IMR-90 (cell line): ENCODE results near the gene LDB2. TPM values are rescaled to one million over a fixed set of nuclear protein-coding genes. Genes with fewer than 3 reads are reported as not detected.

ENCODE experiments used
- ATAC-seq: fragments of 200-7000 bp; cut with Tn5 transposase; 2 replicates; pipeline ENCODE4 v1.9.1; 2020; ENCODE audit warnings: low read depth, mild to moderate bottlenecking, moderate library complexity
- BruUV-seq: library from RNA; stranded (reverse); fragments of 400-500 nt; replicated peaks from 2 replicates; lab custom pipeline; 2021; lab: Mats Ljungman, UMichigan
- CTCF ChIA-PET: fragments of 300-600 bp; formaldehyde crosslinking; extraction: SDS; loops from one replicate; lab custom pipeline; 2021; ENCODE audit warnings: antibody characterized with exemption; lab: Yijun Ruan, JAX
- POLR2A ChIA-PET: fragments of 300-600 bp; sonication (Branson Sonifier 250); formaldehyde crosslinking; loops from one replicate; lab custom pipeline; 2022; ENCODE audit warnings: antibody characterized with exemption; ENCODE audit not compliant: unreplicated experiment; lab: Charles Lee
- DNase-seq: peaks from one replicate; pipeline ENCODE4 v3.0.0; 2013
- H2AFZ ChIP-seq: replicated peaks from 2 replicates; pipeline ENCODE3; 2013; ENCODE audit warnings: low read length, mild to moderate bottlenecking; ENCODE audit not compliant: poor library complexity
- H2AK5ac ChIP-seq: 2 replicates; pipeline ENCODE4 v1.6.1; 2013; ENCODE audit warnings: low read depth, low read length, inconsistent platforms
- H2AK9ac ChIP-seq: replicated peaks from 2 replicates; pipeline ENCODE3; 2013; ENCODE audit warnings: mild to moderate bottlenecking, low read depth, low read length, moderate library complexity; ENCODE audit not compliant: poor library complexity
- H2BK120ac ChIP-seq: 2 replicates; pipeline ENCODE4 v1.6.1; 2013; ENCODE audit warnings: low read depth, low read length, inconsistent platforms
- H2BK15ac ChIP-seq: 3 replicates; pipeline ENCODE4 v1.6.1; 2013; ENCODE audit warnings: low read depth, low read length, inconsistent platforms
- H2BK20ac ChIP-seq: 2 replicates; pipeline ENCODE4 v1.6.1; 2013; ENCODE audit warnings: low read depth, mild to moderate bottlenecking, inconsistent platforms, low read length, moderate library complexity
- H2BK5ac ChIP-seq: 2 replicates; pipeline ENCODE4 v1.6.1; 2013; ENCODE audit warnings: mild to moderate bottlenecking, low read depth, low read length, inconsistent platforms; ENCODE audit not compliant: poor library complexity, severe bottlenecking
- H3K14ac ChIP-seq: replicated peaks from 2 replicates; pipeline ENCODE4 v1.6.1; 2013; ENCODE audit warnings: low read depth, low read length, inconsistent platforms
- H3K18ac ChIP-seq: 2 replicates; pipeline ENCODE4 v1.6.1; 2013; ENCODE audit warnings: low read depth, low read length, control low read depth
- H3K23ac ChIP-seq: 2 replicates; pipeline ENCODE4 v1.6.1; 2013; ENCODE audit warnings: low read depth, low read length, inconsistent platforms
- H3K27ac ChIP-seq: 2 replicates; pipeline ENCODE4 v1.5.1; 2013; ENCODE audit warnings: mild to moderate bottlenecking, control low read depth, low read length; ENCODE audit not compliant: insufficient read depth
- H3K27me3 ChIP-seq: 2 replicates; pipeline ENCODE4 v1.6.1; 2013; ENCODE audit warnings: low read length; ENCODE audit not compliant: control insufficient read depth, insufficient read depth
- H3K36me3 ChIP-seq: 2 replicates; pipeline ENCODE4 v1.6.1; 2013; ENCODE audit warnings: low read length, mixed read lengths; ENCODE audit not compliant: control insufficient read depth, insufficient read depth
- H3K4ac ChIP-seq: 2 replicates; pipeline ENCODE4 v1.6.1; 2013; ENCODE audit warnings: low read depth, low read length, inconsistent platforms
- H3K4me1 ChIP-seq: 2 replicates; pipeline ENCODE4 v1.6.1; 2013; ENCODE audit warnings: low read length, mixed read lengths; ENCODE audit not compliant: control insufficient read depth, insufficient read depth
- H3K4me2 ChIP-seq: 2 replicates; pipeline ENCODE4 v1.6.1; 2013; ENCODE audit warnings: low read depth, mild to moderate bottlenecking, control low read depth, low read length, moderate library complexity
- H3K4me3 ChIP-seq: 2 replicates; pipeline ENCODE4 v1.5.1; 2013; ENCODE audit warnings: low read depth, mild to moderate bottlenecking, control low read depth, low read length, moderate library complexity; ENCODE audit not compliant: insufficient read depth
- H3K56ac ChIP-seq: 2 replicates; pipeline ENCODE4 v1.6.1; 2013; ENCODE audit warnings: low read length, inconsistent platforms; ENCODE audit not compliant: insufficient read depth; ENCODE audit errors: extremely low read depth
- H3K79me1 ChIP-seq, 2 experiments: 2 replicates each; pipeline ENCODE4 v1.6.1; 2013; ENCODE audit warnings: low read length in 2 of 2, inconsistent platforms in 1 of 2, low read depth in 1 of 2
- H3K9ac ChIP-seq: 2 replicates; pipeline ENCODE4 v1.6.1; 2013; ENCODE audit warnings: low read depth, low read length, control low read depth
- H3K9me1 ChIP-seq: 2 replicates; pipeline ENCODE4 v1.6.1; 2013; ENCODE audit warnings: low read length, inconsistent platforms; ENCODE audit not compliant: insufficient read depth
- H3K9me3 ChIP-seq: 2 replicates; pipeline ENCODE4 v1.6.1; 2013; ENCODE audit warnings: low read length; ENCODE audit not compliant: control insufficient read depth, insufficient read depth
- H4K20me1 ChIP-seq: 2 replicates; pipeline ENCODE4 v1.6.1; 2013; ENCODE audit warnings: low read length, inconsistent platforms; ENCODE audit not compliant: insufficient read depth
- H4K5ac ChIP-seq: 2 replicates; pipeline ENCODE4 v1.6.1; 2013; ENCODE audit warnings: mild to moderate bottlenecking, low read depth, low read length, control low read depth
- H4K8ac ChIP-seq, 2 experiments: 2 replicates each; pipeline ENCODE4 v1.6.1; 2013; ENCODE audit warnings: low read depth in 2 of 2, low read length in 2 of 2, control low read depth in 1 of 2, inconsistent platforms in 1 of 2
- H4K91ac ChIP-seq: 2 replicates; pipeline ENCODE4 v1.6.1; 2013; ENCODE audit warnings: low read depth, low read length, inconsistent platforms; ENCODE audit not compliant: insufficient read depth
- FOS ChIP-seq: fragments of 150-350 bp; IDR thresholded peaks from 2 replicates; pipeline ENCODE4 v1.6.1; 2016; ENCODE audit warnings: low read depth, low read length
- MXI1 ChIP-seq: IDR thresholded peaks from 2 replicates; pipeline ENCODE4 v1.6.1; 2012; ENCODE audit warnings: low read depth, mild to moderate bottlenecking, low read length, moderate library complexity, borderline replicate concordance
- RAD21 ChIP-seq: IDR thresholded peaks from 2 replicates; pipeline ENCODE4 v1.6.1; 2012; ENCODE audit warnings: low read length, improper control_type of control experiment
- RCOR1 ChIP-seq: IDR thresholded peaks from 2 replicates; pipeline ENCODE4 v1.6.1; 2012; ENCODE audit warnings: mild to moderate bottlenecking, low read length, improper control_type of control experiment; ENCODE audit not compliant: insufficient replicate concordance
- WGBS, 2 experiments: methylation state at CpG; one replicate each; pipeline versions ENCODE4 v1.1.5 to v1.1.7; 2013; ENCODE audit warnings: missing lambda C conversion rate in 2 of 2; ENCODE audit not compliant: insufficient read length in 1 of 2; ENCODE audit errors: extremely low coverage in 2 of 2; 5-methylcytosine and 5-hydroxymethylcytosine counted together
- dilution Hi-C: fragments of 300-500 bp; cut with HindIII; formaldehyde crosslinking; loops from one replicate; pipeline ENCODE4 v1.14.3; 2018; ENCODE audit warnings: low sequenced_read_pairs; ENCODE audit not compliant: unreplicated experiment
- in situ Hi-C: fragments of 300-500 bp; cut with MboI; formaldehyde crosslinking; loops from 3 replicates; pipeline ENCODE4 v1.14.3; 2019; ENCODE audit warnings: low sequenced_read_pairs, inconsistent platforms, mixed read lengths
- intact Hi-C: fragments of 100-400 bp; cut with micrococcal nuclease; formaldehyde crosslinking; loops from 2 replicates; pipeline ENCODE4 v1.10.0; 2022
- polyA plus RNA-seq, 3 experiments: library from polyadenylated mRNA; depleted of rRNA; stranded (reverse); fragments of >200 nt; gene quantifications; 2 replicates each; pipeline ENCODE4 v1.2.3, GENCODE V29; 2012; ENCODE audit warnings: low replicate concordance in 1 of 3
- total RNA-seq: library from RNA; depleted of rRNA; stranded (reverse); fragments of >200 nt; gene quantifications from 2 replicates; pipeline ENCODE4 v1.2.3, GENCODE V29; 2012

LDB2 gene
- total and polyA plus RNA-seq, 2 of the 4 experiments (the other 2 are of a cell fraction), result 67.9 to 116 TPM

DNA sequence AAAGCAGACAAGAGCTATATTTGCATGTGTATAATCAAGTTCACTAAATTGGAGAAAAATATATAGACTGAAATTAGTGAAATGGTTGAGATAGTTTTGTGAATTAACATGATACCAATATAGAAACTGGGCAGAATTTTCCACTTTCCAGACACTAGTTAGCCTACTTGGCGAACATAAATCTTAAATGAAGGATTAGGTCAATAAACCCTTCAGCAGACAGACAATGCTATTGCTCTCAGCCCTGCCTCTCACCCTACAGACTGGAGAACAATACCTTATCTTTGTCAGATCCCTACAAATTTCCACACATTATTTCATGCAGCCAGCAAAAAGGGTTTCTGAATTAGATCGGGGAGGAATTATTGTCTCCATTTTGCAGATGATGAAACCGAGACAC is 435.8 kb downstream of the LDB2 start:
- Histone ChIP-seq H3K4ac (no peak overlapping the region), H3K9ac (no peak overlapping the region), H3K79me1 (no peaks in the 10 kb centered on the region), H3K27me3 (peaks cover 14% of the 10 kb centered on the region), H3K9me3 (no peaks in the 10 kb centered on the region; the same call in 1 of the 2 replicates), H3K4me3 (no peak overlapping the region), H4K5ac (no peak overlapping the region), H2AK9ac (no peak overlapping the region), H2BK5ac (no peak overlapping the region), H4K20me1 (no peaks in the 10 kb centered on the region), H2BK120ac (no peak overlapping the region), H3K4me2 (no peak overlapping the region), H3K56ac (no peak overlapping the region), H3K23ac (no peak overlapping the region), H4K91ac (no peak overlapping the region), H2AFZ (no peak overlapping the region), H3K18ac (no peak overlapping the region), H3K36me3 (no peaks in the 10 kb centered on the region), H3K4me1 (no peaks in the 10 kb centered on the region; the same call in 1 of the 2 replicates), H4K8ac (no peak overlapping the region), H2BK20ac (no peak overlapping the region), H3K14ac (no peak overlapping the region), H3K27ac (no peak overlapping the region), H2AK5ac (no peak overlapping the region), H3K9me1 (no peaks in the 10 kb centered on the region), H2BK15ac (no peak overlapping the region)
- intact Hi-C loops (no loop called here), in situ Hi-C loops (no loop called here), dilution Hi-C loops (no loop called here)
- DNase-seq, result no peak
- CTCF ChIA-PET, result no interaction called here
- WGBS, 2 experiments, result no CpG with 5 or more reads among the region's 3 CpGs
- POLR2A ChIA-PET, result no interaction called here
- BruUV-seq, result no TSS peak
- TF ChIP-seq RAD21, result no peak
- TF ChIP-seq RCOR1, result no peak
- no peak for TF ChIP-seq FOS
- TF ChIP-seq MXI1, result no peak
- ATAC-seq, result no peak
